ENCODE results near the gene IRF2.
A peak's percentile ranks its signal among the peaks of the same experiment; 100 is the strongest.
"Not testable (repeated sequence)": the region's sequence is repeated elsewhere in the genome, so short reads cannot be mapped to it uniquely, and the experiment has no call there.

The IRF2 gene

GRCh38 chr4:184386271-184386781 is 88.0 kb downstream of the IRF2 start:
- DNase-seq: peak; percentile 34

GRCh38 chr4:184385705-184386141 is 88.6 kb downstream of the IRF2 start:
- DNase-seq: peak; percentile 42

GRCh38 chr4:184384810-184385557 is 89.4 kb downstream of the IRF2 start:
- peak; percentile 69 for DNase-seq

GRCh38 chr4:184384056-184384809 is 90.1 kb downstream of the IRF2 start:
- DNase-seq: peak; percentile 60

GRCh38 chr4:184383497-184384055 is 90.8 kb downstream of the IRF2 start:
- DNase-seq: peak; percentile 21

GRCh38 chr4:184382189-184382846 is 92.0 kb downstream of the IRF2 start:
- peak; percentile 19 for DNase-seq

GRCh38 chr4:184380707-184381106 is 93.6 kb downstream of the IRF2 start:
- DNase-seq: no peak

GRCh38 chr4:184380214-184380613 is 94.1 kb downstream of the IRF2 start:
- DNase-seq: not testable (repeated sequence)

- DNase-seq: no peak
These were observed 97.4 kb downstream of the IRF2 start for GRCh38 chr4:184376923-184377322.

GRCh38 chr4:184376126-184376838 is 98.1 kb downstream of the IRF2 start:
- DNase-seq: peak; percentile 1

- DNase-seq: peak; percentile 2
These were observed 98.7 kb downstream of the IRF2 start for GRCh38 chr4:184375623-184376022.

- no peak for DNase-seq
These were observed 99.3 kb downstream of the IRF2 start for GRCh38 chr4:184375027-184375426.

- peak; percentile 8 for DNase-seq
These were observed 100.4 kb downstream of the IRF2 start for GRCh38 chr4:184373886-184374405.

GRCh38 chr4:184371390-184371787 is 103.0 kb downstream of the IRF2 start:
- DNase-seq: no peak

GRCh38 chr4:184370711-184371389 is 103.5 kb downstream of the IRF2 start:
- DNase-seq: no peak

- DNase-seq: no peak
These were observed 104.5 kb downstream of the IRF2 start for GRCh38 chr4:184369871-184370270.

- no peak for DNase-seq
These were observed 105.6 kb downstream of the IRF2 start for GRCh38 chr4:184368731-184369130.

- DNase-seq: no peak
These were observed 106.1 kb downstream of the IRF2 start for GRCh38 chr4:184368290-184368689.

- no peak for DNase-seq
These were observed 110.0 kb downstream of the IRF2 start for GRCh38 chr4:184364100-184364921.

GRCh38 chr4:184363258-184363657 is 111.1 kb downstream of the IRF2 start:
- DNase-seq: no peak

- DNase-seq: peak; percentile 36
These were observed 112.0 kb downstream of the IRF2 start for GRCh38 chr4:184362396-184362795.
